ENCODE measurements around the gene AGPAT1.

Gene AGPAT1

DNA sequence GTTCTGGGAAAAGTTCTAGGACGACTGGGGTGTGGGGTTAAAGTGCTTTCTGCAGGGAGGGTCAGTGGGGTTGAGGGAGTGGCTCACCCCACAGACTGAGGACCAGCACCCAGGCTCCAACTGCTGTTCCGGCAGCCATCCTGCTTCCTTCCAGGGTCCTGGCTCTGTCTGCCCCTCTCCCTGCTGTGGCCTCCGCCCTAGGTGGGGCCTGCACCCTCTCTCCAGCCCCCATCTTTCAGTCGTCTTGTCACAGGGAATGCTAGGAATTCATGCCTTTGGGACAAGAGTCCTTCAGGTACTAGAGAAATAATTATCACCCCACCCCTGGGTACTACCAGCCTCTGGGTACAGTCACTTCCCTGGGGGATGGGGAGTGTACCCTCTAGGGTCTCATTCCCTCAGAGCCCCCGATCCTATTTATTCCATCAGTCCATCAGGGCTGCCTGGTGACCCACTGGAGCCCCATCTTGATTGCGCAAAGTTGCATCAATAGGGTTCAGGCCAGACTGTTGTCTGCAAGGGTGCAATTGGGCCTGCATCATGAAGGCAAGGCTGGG, 8.3 kb upstream of the AGPAT1 start, which contains the start of gene AGER:
TSS of gene AGER (minus strand) at position 170 of the 557 bp plus-strand sequence. CDS start at position 139, 31 bp downstream.
- H3K4me3 ChIP-seq (ENCODE audit: control insufficient read depth, low read depth, low read length), result no peak within 1 kb of the TSS
- TF ChIP-seq, protein P1, sequence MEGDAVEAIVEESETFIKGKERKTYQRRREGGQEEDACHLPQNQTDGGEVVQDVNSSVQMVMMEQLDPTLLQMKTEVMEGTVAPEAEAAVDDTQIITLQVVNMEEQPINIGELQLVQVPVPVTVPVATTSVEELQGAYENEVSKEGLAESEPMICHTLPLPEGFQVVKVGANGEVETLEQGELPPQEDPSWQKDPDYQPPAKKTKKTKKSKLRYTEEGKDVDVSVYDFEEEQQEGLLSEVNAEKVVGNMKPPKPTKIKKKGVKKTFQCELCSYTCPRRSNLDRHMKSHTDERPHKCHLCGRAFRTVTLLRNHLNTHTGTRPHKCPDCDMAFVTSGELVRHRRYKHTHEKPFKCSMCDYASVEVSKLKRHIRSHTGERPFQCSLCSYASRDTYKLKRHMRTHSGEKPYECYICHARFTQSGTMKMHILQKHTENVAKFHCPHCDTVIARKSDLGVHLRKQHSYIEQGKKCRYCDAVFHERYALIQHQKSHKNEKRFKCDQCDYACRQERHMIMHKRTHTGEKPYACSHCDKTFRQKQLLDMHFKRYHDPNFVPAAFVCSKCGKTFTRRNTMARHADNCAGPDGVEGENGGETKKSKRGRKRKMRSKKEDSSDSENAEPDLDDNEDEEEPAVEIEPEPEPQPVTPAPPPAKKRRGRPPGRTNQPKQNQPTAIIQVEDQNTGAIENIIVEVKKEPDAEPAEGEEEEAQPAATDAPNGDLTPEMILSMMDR (IDR thresholded peaks at IDR 0.05; ENCODE audit: control insufficient read depth, insufficient read depth, low read depth, low read length, missing control alignments), result no peak
- no peak for DNase-seq (ENCODE audit: low read depth)

DNA sequence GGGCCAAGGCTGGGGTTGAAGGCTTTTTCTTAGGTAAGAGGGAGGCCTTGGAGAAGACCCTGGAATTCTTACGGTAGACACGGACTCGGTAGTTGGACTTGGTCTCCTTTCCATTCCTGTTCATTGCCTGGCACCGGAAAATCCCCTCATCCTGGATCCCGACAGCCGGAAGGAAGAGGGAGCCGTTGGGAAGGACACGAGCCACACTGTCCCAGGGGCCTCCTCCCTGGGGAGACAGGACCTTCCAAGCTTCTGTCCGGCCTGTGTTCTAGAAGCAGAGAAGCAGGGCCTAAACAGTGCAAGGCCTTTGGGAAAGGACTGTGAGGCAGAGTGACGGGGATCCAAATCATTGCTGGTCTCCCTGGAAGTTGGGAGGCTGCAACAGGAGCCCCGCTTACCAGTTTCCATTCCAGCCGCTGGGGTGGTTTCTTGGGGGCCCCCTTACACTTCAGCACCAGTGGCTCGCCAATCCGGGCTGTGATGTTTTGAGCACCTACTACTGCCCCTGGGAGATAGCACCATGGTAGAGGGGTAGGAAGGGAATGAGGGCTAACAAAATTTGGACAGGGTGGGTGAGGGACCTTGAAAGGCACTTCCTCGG, 7.7 kb upstream of the AGPAT1 start:
- TF ChIP-seq, protein P1 (IDR thresholded peaks at IDR 0.05; ENCODE audit: control insufficient read depth, insufficient read depth, low read depth, low read length, missing control alignments), result no peak
- no peak for DNase-seq (ENCODE audit: low read depth)

DNA sequence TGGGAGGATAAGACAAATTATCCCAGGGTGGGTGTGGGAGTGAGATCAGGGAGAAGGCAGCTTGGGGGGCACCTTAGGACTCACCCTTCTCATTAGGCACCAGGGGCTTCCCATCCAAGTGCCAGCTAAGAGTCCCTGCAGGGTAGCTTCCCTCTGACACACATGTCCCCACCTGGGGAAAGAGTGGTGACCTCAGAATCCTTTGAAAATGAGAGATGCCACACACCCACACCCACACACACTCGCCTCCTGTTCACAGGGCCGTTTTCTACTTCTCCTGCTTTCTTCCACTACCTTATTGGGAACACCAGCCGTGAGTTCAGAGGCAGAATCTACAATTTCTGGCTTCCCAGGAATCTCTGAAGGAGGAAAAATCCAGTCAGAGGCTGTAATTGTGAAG, 7.1 kb upstream of the AGPAT1 start:
- H3K4me3 ChIP-seq (ENCODE audit: control insufficient read depth, low read depth, low read length), result no peak overlapping the region
- DNase-seq (ENCODE audit: low read depth), result no peak
- TF ChIP-seq, protein P1 (IDR thresholded peaks at IDR 0.05; ENCODE audit: control insufficient read depth, insufficient read depth, low read depth, low read length, missing control alignments), result no peak

More for the DNA sequence above, 7.7 kb upstream of the AGPAT1 start:
- H3K4me3 ChIP-seq (ENCODE audit: control insufficient read depth, low read depth, low read length), result no peak overlapping the region

DNA sequence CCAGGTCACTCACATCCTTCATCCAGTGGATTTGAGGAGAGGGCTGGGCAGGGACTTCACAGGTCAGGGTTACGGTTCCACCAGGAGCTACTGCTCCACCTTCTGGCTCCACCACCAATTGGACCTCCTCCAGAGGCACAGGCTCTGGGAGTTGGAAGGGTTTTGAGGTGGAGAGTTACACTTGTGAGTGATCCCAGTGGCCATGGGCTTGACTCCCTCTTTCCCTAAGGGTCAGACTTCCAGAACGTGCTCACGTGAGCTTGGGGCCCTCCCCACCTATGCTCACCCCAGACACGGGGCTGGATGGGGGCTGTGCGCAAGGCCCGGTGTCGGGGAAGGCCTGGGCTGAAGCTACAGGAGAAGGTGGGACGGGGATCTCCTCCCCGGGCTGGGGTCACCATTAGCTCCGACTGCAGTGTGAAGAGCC, 6.7 kb upstream of the AGPAT1 start:
- TF ChIP-seq, protein P1 (IDR thresholded peaks at IDR 0.05; ENCODE audit: control insufficient read depth, insufficient read depth, low read depth, low read length, missing control alignments), result no peak
- no peak for DNase-seq (ENCODE audit: low read depth)
- H3K4me3 ChIP-seq (ENCODE audit: control insufficient read depth, low read depth, low read length), result no peak overlapping the region

DNA sequence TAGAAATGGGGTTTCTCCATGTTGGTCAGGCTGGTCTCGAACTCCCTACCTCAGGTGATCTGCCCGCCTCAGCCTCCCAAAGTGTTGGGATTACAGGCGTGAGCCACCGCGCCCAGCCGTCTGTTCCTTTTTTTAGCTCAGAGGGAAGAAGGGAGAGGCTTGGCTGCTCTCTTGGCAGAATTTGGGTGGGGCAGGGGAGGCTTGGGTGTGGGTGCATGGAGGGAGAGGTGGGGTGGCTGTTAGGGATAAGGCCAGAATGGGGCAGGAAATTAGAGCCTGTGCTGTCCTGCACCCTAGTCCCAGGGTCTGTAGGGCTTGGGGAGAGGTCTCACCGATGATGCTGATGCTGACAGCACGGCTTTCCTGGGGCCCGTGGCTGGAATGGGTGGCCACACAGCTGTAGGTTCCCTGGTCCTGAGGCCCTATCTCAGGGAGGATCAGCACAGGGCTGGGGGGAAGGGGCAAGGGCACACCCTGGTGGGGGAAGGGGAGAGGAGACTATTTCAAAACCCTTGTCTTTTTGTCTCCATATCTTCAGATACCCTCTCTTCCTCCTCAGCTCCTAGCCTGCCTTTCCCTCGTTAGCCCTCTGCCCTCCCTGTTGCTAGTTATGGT, 6.1 kb upstream of the AGPAT1 start:
- TF ChIP-seq, protein P1 (IDR thresholded peaks at IDR 0.05; ENCODE audit: control insufficient read depth, insufficient read depth, low read depth, low read length, missing control alignments), result no peak
- H3K4me3 ChIP-seq (ENCODE audit: control insufficient read depth, low read depth, low read length), result no peak overlapping the region
- no peak for DNase-seq (ENCODE audit: low read depth)

DNA sequence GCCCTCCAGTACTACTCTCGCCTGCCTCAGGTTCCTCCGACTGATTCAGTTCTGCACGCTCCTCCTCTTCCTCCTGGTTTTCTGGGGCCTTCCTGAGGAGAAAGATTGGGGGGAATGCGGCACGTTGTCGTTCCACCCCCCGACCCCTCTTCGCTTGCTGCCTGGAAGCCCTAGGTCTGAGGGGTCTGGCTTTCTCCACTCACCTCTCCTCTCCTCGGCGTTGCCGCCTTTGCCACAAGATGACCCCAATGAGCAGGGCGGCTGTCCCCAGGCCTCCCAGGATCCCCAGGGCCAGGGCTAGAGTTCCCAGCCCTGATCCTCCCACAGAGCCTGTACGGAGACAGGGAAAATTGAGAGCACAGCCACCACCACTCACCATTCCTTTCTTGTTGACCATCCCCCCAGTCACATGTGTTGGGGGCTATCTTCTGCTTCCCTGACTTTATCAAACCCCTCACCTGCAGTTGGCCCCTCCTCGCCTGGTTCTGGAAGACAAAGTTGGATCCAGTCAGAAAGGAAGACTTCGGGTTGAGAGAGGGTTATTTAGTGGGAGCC, 5.3 kb upstream of the AGPAT1 start:
- no peak for DNase-seq (ENCODE audit: low read depth)
- no peak overlapping the region for H3K4me3 ChIP-seq (ENCODE audit: control insufficient read depth, low read depth, low read length)
- TF ChIP-seq, protein P1 (IDR thresholded peaks at IDR 0.05; ENCODE audit: control insufficient read depth, insufficient read depth, low read depth, low read length, missing control alignments), result no peak
